Measurements from ENCODE around the gene GAS1. TPM values are rescaled to one million over a fixed set of nuclear protein-coding genes. Genes with fewer than 3 reads are reported as not detected.

The GAS1 gene
- total and polyA plus RNA-seq, 10 of the 15 experiments (the other 5 are each of a cell fraction or from before 2014, with no cell fraction given), result not detected

DNA sequence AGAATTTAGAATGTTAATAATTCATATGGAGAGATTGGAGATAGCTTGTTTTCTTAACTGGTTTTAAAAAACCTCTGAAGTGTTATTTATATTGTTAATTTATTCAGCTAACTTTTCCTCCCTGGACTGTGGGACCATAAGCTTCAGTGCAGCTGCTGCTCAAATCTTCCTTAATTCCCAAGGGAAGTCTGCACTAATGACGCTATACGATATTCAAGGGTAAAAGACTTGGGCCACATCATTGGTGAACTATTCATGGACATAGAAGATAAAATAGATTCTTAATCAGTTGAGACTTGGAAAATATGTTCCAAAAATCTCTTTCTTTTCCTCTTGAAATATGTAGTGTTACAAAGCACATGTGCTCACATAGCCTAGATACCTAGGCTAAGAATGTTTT, 31.1 kb upstream of the GAS1 start:
- Histone ChIP-seq H3K9me3 (replicated peaks; ENCODE audit: control insufficient read depth, insufficient read depth, low read length) (no peaks in the 10 kb centered on the region), H4K20me1 (ENCODE audit: control insufficient read depth, insufficient read depth) (no peaks in the 10 kb centered on the region), H3K4me2 (ENCODE audit: control insufficient read depth, insufficient read depth) (no peak overlapping the region), H3K79me2 (ENCODE audit: control insufficient read depth, insufficient read depth, low read length) (no peaks in the 10 kb centered on the region), H3K36me3 (ENCODE audit: control insufficient read depth in 2 of 2, insufficient read depth in 2 of 2, low read length in 1 of 2) (no peaks in the 10 kb centered on the region), H3K4me1 (ENCODE audit: control insufficient read depth, insufficient read depth, low read length) (no peaks in the 10 kb centered on the region), H3K27me3 (replicated peaks in 1 of 2; ENCODE audit: control insufficient read depth in 2 of 2, insufficient read depth in 2 of 2, low read length in 1 of 2) (no peaks in the 10 kb centered on the region; a peak in 1 of 4 replicates), H3K27ac (ENCODE audit: control insufficient read depth, insufficient read depth) (no peak overlapping the region), H3K9ac (ENCODE audit: control insufficient read depth, insufficient read depth, low read length) (no peak overlapping the region), H3K4me3 (no peak overlapping the region), H2AFZ (ENCODE audit: control insufficient read depth, low read depth, low read length) (no peak overlapping the region)
- no peak for ATAC-seq
- intact Hi-C loops (cut with micrococcal nuclease; ENCODE audit: unreplicated experiment), result no loop called here
- FAIRE-seq, result no peak
- DNase-seq (ENCODE audit: low read depth, low spot score), result no peak
- SMC1A ChIA-PET (ENCODE audit: uncharacterized antibody, unreplicated experiment), result no interaction called here
- CTCF ChIA-PET, result no interaction called here
- TF ChIP-seq, protein P1, sequence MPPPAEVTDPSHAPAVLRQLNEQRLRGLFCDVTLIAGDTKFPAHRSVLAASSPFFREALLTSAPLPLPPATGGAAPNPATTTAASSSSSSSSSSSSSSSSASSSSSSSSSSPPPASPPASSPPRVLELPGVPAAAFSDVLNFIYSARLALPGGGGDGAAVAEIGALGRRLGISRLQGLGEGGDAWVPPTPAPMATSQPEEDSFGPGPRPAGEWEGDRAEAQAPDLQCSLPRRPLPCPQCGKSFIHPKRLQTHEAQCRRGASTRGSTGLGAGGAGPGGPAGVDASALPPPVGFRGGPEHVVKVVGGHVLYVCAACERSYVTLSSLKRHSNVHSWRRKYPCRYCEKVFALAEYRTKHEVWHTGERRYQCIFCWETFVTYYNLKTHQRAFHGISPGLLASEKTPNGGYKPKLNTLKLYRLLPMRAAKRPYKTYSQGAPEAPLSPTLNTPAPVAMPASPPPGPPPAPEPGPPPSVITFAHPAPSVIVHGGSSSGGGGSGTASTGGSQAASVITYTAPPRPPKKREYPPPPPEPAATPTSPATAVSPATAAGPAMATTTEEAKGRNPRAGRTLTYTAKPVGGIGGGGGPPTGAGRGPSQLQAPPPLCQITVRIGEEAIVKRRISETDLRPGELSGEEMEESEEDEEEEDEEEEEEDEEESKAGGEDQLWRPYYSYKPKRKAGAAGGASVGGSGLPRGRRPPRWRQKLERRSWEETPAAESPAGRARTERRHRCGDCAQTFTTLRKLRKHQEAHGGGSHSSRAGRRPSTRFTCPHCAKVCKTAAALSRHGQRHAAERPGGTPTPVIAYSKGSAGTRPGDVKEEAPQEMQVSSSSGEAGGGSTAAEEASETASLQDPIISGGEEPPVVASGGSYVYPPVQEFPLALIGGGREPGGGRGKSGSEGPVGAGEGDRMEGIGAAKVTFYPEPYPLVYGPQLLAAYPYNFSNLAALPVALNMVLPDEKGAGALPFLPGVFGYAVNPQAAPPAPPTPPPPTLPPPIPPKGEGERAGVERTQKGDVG (CRISPR knock-in tag; IDR thresholded peaks at IDR 0.05), result no peak
- TF ChIP-seq IKZF1 (conservative IDR thresholded peaks at IDR 0.05), result no peak
- no peak for TF ChIP-seq MTA2 (IDR thresholded peaks at IDR 0.05; ENCODE audit: low read depth)
- TF ChIP-seq, protein P2, sequence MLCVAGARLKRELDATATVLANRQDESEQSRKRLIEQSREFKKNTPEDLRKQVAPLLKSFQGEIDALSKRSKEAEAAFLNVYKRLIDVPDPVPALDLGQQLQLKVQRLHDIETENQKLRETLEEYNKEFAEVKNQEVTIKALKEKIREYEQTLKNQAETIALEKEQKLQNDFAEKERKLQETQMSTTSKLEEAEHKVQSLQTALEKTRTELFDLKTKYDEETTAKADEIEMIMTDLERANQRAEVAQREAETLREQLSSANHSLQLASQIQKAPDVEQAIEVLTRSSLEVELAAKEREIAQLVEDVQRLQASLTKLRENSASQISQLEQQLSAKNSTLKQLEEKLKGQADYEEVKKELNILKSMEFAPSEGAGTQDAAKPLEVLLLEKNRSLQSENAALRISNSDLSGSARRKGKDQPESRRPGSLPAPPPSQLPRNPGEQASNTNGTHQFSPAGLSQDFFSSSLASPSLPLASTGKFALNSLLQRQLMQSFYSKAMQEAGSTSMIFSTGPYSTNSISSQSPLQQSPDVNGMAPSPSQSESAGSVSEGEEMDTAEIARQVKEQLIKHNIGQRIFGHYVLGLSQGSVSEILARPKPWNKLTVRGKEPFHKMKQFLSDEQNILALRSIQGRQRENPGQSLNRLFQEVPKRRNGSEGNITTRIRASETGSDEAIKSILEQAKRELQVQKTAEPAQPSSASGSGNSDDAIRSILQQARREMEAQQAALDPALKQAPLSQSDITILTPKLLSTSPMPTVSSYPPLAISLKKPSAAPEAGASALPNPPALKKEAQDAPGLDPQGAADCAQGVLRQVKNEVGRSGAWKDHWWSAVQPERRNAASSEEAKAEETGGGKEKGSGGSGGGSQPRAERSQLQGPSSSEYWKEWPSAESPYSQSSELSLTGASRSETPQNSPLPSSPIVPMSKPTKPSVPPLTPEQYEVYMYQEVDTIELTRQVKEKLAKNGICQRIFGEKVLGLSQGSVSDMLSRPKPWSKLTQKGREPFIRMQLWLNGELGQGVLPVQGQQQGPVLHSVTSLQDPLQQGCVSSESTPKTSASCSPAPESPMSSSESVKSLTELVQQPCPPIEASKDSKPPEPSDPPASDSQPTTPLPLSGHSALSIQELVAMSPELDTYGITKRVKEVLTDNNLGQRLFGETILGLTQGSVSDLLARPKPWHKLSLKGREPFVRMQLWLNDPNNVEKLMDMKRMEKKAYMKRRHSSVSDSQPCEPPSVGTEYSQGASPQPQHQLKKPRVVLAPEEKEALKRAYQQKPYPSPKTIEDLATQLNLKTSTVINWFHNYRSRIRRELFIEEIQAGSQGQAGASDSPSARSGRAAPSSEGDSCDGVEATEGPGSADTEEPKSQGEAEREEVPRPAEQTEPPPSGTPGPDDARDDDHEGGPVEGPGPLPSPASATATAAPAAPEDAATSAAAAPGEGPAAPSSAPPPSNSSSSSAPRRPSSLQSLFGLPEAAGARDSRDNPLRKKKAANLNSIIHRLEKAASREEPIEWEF (IDR thresholded peaks at IDR 0.05; ENCODE audit: insufficient replicate concordance, low read depth, low read length), result no peak
- TF ChIP-seq, protein P3, sequence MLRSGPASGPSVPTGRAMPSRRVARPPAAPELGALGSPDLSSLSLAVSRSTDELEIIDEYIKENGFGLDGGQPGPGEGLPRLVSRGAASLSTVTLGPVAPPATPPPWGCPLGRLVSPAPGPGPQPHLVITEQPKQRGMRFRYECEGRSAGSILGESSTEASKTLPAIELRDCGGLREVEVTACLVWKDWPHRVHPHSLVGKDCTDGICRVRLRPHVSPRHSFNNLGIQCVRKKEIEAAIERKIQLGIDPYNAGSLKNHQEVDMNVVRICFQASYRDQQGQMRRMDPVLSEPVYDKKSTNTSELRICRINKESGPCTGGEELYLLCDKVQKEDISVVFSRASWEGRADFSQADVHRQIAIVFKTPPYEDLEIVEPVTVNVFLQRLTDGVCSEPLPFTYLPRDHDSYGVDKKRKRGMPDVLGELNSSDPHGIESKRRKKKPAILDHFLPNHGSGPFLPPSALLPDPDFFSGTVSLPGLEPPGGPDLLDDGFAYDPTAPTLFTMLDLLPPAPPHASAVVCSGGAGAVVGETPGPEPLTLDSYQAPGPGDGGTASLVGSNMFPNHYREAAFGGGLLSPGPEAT (IDR thresholded peaks at IDR 0.05; ENCODE audit: low read depth), result no peak
- no peak for TF ChIP-seq CREB1 (IDR thresholded peaks at IDR 0.05; ENCODE audit: low read depth)
- no peak for TF ChIP-seq NFYA (IDR thresholded peaks at IDR 0.05; ENCODE audit: borderline replicate concordance, low read depth, low read length)
- TF ChIP-seq SIN3A (IDR thresholded peaks at IDR 0.05; ENCODE audit: low read depth, low read length), result no peak
- no peak for TF ChIP-seq SUZ12 (IDR thresholded peaks at IDR 0.05; ENCODE audit: unreplicated experiment)
- no TSS peak for BruUV-seq (replicated peaks)
- RAD21 ChIA-PET (ENCODE audit: unreplicated experiment), result no interaction called here
- POLR2A ChIA-PET, result no interaction called here
- 47% methylated on average over 2 of the region's 2 CpGs for WGBS (ENCODE audit: insufficient coverage, insufficient replicate concordance, low lambda C conversion rate, missing lambda C conversion rate)
- in situ Hi-C loops (cut with MboI), result no loop called here
